ENCODE measurements around the gene TCEA3.

TCEA3 gene

DNA sequence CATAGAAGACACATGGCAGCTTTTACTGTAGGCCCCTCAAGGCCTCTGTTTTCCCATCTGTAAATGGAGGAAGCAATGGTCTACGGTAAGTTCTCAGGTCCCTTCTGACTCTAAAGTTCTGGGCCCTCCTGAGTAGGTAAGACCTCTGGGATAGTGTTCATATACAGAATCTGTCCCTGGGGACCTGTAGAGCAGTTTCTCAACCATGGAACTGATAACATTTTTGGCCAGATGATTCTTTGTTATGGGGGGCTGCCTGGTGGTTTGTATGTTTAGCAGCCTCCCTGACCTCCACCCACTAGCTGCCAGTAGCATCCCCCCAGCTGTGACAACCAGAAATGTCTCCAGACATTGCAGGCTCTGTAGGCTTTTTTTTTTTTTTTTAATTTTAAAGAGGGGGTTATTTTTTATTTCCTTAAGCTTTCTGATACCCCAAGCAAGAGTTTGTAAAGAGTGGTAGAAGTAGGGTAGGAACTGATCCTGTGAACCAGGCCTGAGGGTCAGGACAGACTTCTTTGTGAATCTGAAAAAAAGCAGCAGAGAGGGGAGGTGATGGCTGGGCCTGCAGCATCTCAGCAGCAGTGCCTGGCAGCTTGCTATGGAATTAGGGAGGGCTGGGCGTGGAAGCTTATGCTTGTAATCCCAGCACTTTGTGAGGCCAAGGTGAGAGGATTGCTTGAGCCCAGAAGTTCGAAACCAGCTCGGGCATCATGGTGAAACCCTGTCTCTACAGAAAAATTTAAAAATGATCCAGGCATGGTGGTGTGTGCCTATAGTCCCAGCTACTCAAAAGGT is 20.2 kb upstream of the TCEA3 start:
- no peak for DNase-seq

DNA sequence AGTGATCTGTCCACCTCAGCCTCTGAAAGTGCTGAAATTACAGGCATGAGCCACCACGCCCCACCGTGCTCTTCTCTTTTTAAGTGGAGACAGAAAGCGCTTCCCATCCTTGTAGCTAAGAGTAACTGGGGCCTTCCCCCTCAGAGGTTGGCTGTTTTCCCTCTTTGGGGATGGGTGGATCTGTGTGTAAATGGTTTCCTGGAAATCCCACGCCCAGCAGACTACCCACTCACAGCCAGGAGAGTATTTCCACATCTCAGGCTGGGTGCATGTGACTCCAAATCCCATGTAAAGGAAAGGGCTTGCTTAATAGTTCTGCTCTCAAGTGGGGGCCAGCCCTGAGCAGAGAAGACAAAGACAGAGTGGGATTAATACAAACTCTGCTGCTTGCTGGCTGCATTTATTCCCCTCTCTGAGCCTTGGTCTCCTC is 19.6 kb upstream of the TCEA3 start:
- no peak for DNase-seq

DNA sequence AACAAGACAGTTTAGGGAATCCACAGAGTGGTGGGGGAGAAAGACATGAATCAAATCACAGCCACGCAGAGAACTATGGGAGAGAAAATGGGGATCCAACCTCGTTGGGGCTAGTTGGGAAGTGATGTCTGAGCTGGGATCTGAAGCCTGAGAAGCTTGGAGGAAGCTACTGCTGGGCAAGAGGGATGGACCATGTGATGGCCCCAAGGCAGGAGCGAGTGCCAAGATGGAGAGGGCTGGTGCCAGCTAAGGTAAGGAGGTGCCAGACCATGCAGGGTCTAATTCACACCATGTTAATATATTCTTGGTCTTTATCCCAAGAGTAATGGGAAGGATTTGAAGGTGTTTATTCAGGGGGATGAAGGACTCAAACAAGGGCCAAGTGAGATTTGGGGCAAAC is 18.2 kb upstream of the TCEA3 start:
- no peak for DNase-seq

DNA sequence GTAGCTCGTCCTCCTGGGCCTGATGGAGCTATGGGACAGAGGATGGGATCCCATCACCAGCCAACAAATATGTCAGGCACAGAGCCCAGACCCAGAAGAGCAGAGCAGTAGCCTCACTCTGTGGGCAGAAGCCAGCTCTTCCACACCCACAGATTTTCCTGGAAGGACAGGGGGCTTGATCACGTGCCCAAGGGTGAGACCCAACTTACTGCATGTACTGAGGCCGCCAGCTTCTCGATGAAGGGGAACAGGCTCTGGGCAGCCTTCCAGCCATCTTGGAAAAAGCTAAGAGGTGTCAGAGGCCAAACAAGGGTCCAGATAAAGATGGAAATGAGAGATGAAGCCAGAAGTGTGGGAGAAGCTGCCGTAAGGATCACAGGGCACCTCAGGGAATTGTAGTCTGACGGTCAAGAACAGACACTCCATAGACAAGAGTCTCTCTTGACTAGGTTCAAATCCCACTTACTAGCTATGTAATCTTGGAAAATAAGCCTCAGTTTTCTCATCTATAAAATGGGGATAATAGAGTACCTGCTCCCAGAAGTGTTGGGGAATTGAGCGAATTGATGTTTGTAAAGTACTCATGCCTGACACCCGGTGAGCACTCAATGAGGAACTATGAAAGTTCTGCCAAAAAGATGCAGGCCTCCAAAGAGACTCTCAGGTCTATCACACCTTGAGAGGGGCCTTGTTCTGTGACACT is 17.0 kb upstream of the TCEA3 start:
- no peak for DNase-seq

- no peak for DNase-seq
Observed at GRCh38 chr1:23438545-23438944, 14.0 kb upstream of the TCEA3 start.

DNA sequence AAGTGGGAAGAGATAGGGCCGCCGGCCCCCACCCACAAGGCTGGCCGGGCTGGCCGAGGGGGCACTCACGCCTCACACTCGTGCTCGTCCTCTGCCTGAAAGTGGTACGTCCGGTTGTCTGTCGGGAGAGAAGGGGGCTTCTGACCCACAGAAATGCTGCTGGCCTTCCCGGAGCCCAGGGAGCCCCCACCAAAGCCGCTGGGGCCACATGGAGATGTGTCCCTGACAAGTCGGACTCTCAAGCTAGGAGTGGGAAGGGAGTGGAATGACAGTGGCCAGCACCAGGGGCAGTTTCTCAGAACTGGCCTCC is 12.8 kb upstream of the TCEA3 start:
- no peak for DNase-seq

DNA sequence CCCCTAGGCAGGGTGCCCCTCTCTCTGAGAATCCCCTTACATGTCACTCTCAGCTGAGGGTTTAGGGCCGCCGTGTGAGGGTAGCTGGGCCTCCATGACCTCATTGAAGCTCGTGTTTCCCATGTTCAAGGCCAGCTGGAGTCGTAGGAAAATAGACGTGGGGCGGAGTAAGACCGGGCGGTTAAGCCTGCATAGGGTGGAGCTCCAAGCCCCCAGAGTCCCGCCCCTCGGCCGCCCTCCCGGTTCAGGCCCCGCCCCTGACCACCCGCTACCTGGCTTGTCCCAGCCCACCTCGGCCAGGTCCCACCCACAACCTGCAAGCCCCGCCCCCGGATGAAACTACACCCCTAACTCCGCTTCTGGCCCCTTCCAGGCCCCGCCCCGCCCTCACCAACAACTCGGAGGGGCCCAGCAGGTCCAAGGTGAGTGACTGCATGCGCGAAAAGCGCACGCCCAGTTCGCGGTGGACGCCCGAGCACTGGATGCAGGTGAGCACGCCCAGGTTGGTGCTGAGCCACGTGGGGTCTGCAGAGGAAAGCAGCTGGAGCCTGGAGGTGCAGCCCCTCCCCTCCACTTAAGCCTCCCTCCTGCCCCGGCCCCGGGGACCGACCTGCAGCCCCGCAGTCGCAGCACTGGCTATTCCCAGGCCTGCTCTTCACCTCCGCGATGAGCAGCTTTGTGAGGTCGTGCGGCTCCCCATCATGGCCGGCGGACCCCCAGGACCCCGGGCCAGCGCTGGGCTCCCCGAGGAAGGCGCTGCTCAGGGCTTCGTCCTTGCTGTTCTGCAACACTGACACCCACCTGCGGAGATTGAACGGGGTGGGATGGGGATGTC is 12.2 kb upstream of the TCEA3 start:
- no peak for DNase-seq

DNA sequence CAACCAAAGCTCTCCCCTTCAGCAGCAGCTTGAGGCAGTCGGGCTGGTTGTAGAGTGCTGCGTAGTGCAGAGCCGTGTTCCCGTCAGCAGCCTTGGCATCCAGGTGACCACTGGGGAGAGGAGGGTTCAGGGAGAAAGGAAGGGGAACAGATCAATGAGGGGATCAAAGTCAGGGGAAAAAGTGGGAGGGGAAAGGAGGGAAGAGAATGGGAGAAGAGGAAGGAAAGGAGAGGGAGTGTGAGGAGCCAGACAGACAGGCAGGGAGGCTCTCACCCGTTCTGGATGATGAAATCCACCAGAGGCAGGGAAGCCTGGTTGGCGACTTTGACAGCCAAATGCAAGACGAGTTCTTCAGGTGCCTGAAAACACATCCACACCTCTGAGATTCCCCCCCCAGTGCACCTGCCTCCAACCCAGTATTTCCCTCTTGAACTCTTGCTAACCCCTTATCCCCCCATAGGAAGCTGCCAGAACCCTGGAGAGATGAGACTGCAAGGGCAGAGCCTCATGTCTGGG is 9.8 kb upstream of the TCEA3 start:
- no peak for DNase-seq

GRCh38 chr1:23433122-23433521 is 8.6 kb upstream of the TCEA3 start:
- DNase-seq: no peak

DNA sequence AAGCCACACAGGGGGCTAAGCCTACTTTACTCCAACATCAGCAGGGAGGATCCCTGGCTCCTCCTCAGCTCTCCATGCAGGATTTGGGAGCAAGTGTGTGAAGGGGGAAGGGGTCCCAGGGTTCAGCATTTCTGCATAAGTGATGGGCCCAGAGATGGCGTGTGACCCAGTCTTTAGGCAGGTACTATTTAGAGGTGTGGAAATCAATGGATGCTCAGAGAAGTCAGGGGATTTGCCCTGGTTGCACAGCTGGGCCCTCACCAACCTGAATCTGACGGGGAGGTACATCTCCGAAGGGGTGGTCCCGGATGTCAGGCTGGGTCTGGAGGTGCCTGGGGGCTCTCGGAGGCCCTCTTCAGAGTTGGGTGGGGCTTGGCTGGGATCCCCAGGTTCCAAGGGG is 6.9 kb upstream of the TCEA3 start:
- no peak for DNase-seq

DNA sequence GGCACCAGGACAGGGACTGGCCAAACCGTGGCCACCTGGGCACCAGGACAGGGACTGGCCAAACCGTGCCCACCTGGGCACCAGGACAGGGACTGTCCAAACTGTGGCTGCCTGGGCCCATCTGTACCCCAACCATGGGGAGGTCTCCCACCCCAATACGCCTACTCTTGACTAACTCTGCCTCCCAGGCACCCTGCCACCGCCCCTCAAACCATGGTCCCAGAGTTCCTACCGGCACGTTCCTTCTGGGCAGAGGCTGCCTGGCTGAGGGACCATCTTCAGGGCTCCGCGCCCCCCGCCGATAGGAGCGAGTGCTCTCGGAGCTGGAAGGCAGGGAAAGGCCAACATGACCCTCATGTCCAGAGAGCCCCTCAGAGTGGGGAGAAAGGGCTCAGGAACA is 6.3 kb upstream of the TCEA3 start:
- DNase-seq: no peak

- no peak for DNase-seq
Observed at GRCh38 chr1:23428136-23428905, 3.8 kb upstream of the TCEA3 start.

GRCh38 chr1:23427550-23427949 is 3.0 kb upstream of the TCEA3 start:
- DNase-seq: no peak

DNA sequence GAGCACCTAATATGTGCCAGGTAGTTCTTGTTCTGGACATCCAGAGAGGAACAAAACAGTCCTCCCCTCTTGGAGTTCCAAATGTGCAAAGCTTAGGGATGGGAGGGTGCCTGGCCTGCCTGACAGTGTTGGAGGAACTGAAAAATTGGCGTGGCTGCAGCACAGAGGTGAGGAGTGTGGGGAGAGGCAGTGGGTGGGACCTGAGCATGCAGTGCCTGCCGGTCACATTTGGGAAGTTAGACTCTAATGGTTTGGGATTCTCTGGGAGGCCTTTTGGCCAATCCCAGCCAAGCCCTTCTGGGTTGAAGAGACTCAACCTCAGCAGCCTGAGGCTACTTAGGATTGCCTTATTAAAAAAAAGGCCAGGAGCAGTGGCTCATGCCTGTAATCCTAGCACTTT is 2.3 kb upstream of the TCEA3 start:
- no peak for DNase-seq

- no peak for DNase-seq
Observed at GRCh38 chr1:23425193-23425494, 596 bp upstream of the TCEA3 start.

- DNase-seq: no peak
Observed at GRCh38 chr1:23423415-23424292, 894 bp downstream of the TCEA3 start.

- no peak for DNase-seq
Observed at GRCh38 chr1:23422941-23423340, 1.6 kb downstream of the TCEA3 start.

GRCh38 chr1:23422241-23422877 is 2.2 kb downstream of the TCEA3 start:
- DNase-seq: peak; percentile 54

DNA sequence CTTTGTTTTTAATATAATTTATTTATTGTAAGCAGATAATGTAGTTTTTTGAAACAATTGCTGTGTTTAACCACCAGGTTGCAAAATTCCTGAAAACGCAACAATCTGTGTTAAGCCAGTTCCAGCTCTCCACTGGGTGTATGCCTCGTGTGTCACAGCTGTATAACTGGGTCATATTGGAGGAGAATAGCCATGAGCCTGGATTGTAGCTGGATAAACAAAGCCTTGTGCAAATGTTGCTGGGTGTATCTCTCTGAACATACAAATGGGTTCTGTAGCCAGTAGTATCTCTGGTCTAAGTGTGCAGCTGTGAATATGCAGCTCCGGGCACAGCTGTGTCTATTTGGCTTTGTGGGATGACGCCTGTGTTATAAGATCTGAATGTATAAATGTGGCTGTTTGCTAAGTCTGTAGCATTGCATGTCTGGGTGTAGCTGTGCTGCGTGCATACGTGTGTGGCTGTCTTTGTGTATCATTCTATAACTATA is 2.8 kb downstream of the TCEA3 start:
- DNase-seq: no peak

DNA sequence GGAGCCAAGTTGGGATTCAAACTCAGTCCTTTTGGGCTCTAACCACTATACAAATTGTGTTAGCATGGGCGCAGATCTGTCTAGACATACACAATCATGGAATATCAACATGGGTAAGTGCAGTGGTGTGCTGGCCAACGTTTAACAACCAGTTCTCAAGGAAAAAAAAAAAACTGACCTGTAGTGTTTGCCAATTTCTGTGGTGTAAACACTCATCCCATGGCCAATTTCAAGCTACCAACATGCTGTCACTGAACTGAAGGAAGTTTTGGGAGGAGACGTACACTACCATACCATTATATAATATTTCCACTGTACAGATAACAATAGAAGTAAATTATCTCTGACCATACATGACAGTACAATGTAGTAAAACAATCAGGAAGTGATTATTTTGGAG is 3.2 kb downstream of the TCEA3 start:
- DNase-seq: no peak

DNA sequence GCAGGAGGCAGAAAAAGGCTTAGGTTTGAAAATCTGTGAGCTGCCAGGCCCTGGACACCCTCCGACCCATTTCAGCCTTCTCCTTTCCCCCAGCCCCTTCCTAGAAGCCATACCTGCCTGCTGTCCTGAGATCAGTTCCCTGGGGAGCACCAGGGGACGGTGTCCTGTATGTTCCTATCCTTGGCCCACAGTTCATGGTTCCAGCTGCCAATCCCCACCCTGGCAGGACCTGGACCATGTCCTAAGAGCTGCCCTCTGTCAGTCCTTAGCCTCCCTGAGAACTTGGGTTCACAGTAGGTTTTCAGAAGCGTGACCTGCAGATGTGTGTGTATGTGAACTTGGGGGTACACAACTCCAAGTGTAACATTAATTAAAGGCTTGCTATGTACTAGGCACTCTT is 3.8 kb downstream of the TCEA3 start:
- no peak for DNase-seq

Data from NCI-H510A (cell line).